NCI-H2107 treated with DMSO at 0.1 percent for 48 hours (cell line): ENCODE measurements around the gene CEBPG.

ENCODE experiments used
- DNase-seq: peaks from one replicate; lab custom pipeline; 2025; ENCODE audit not compliant: unreplicated experiment; lab: John Stamatoyannopoulos, UW

CEBPG gene

DNA sequence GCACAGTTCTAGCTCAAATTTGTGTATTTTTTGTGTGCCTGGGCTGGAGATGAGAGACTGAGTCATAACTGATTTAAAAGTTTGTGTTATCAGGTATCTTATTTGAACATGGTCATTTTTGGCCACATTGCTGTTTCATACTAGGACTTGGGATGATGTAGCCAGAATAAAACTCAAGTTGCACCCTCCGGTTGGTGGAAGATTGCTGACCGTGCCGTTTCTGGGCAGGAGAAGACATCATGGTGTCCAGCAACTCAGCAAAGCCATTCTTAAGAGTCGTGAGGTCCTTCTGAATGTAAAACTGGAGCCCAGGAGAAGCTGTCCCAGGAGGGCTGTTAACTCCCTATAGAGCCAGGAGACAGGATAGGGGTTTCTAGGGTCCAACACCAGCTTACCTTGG is 7.6 kb downstream of the CEBPG start:
- no peak for DNase-seq

DNA sequence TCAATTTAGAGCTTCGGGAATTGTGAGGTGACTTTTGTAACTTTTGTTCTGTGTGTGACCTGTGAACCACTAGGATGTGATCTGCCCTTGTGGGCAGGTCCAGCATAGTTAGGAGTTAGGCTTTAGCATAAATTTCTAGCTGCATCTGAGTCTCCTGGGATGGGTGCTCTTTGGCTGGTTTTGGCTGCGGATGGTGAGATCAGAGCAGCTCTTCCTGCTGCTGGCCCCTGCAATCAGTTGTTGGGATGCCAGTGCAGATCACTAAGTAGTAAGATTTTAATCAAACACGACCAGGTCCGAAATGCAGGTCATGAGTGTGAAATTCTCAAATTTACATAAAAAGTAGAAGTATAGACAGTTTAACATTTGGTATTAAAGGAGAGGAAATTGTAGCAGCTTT is 8.5 kb downstream of the CEBPG start:
- DNase-seq: no peak

DNA sequence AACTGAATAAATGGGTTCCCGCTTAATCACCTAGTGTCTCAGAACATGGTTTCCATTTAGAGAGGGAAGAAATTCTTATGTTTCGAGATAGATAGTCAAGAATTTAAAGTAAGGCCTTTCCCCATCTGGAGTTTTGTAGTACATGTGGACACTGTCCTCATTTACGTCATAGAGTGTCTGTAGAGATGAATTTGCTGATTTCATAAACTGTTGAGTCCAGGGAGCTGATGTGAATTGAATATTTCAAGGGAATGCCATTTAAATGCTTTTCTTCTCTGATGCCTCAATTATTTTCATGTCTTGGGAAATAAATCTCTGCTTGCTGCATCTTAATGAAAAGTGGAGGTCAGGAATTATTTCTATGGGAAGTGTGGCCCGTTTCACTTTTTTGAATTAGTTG is 9.5 kb downstream of the CEBPG start:
- no peak for DNase-seq

DNA sequence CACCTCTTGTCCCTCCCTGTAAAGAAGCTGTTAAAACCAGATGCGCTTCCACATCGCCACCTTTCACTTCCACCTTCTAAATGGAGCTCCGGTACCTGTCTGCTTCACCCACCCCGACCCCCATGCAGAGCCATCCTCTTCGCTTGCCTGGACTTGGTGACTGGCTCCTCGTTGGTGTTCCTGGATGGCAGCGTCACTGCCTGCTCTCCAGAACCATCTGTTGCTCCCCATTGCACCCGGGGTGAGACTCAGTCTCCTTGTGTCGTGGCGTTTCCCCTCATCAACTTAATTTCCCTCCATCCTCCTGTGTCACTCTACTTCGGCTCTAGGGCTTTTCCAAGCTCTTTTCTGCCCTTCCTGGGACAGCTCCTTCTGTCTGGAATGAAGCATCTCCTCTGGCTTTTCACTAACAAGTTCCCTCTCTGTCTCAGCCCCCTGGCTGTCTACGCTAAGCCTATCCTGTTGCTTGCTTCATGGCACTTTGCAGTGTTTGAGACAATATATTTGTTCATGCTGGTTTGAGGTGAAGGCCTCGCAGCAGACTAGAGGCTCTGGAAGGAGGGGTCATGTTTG is 10.3 kb downstream of the CEBPG start:
- DNase-seq: no peak

DNA sequence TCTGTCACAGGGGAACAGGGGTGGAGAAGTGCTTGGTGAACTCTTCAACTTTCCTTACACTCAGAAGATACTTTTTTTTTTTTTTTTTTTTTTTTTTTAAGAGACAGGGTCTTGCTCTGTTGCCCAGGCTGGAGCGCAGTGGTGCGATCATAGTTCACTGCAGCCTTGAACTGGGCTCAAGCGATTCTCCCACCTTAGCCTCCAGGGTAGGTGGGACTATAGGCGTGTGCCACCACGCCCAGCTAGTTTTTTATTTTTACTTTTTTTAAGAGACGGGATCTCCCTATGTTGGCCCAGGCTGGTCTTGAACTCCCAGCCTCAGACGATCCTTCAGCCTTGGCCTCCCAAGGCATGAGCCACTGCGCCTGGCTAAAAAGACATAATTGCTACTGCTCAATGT is 11.5 kb downstream of the CEBPG start:
- DNase-seq: no peak

DNA sequence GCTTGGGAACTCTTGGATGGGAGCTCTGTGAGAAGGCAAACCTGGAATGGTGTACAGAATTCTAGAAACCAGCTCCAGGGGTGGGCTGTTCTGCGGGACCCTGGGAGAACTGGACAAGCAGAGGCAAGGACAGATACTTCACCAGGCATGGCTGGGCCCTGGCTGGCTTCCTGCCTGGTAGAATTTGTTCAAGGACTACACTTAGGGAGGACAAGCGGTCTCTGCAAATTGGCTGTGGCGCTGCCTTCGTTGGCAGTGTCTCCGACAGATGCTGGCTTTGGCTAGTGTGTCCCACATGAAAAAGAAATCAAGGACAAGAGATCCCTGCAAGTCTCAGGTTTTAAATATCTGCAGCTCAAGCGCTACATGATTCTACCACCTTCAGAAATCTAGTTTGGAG is 12.4 kb downstream of the CEBPG start:
- DNase-seq: no peak

DNA sequence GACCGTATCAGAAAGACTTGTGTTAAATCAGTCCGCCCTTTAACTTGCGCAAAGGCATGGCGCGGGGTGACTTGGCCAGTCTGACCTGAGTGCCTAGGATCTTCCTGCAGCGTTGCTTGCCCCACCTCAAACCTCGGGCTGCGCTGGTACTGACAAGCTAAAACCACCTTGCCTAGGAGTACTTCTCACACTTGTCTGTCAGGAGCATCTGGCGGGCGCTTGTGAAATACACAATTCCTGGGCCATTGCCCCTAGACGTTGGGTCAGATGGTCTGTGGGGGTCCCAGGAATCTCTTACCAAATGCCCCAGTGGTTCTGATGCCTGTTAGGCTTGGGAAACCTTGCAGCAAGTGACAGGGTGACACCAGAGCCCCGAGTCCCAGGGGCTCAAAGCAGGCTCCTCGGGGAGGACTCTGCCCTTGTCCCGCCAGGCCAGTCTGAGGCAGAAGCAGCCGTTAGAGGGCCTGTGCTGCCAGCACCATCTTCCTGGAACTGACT is 12.9 kb downstream of the CEBPG start:
- DNase-seq: no peak

DNA sequence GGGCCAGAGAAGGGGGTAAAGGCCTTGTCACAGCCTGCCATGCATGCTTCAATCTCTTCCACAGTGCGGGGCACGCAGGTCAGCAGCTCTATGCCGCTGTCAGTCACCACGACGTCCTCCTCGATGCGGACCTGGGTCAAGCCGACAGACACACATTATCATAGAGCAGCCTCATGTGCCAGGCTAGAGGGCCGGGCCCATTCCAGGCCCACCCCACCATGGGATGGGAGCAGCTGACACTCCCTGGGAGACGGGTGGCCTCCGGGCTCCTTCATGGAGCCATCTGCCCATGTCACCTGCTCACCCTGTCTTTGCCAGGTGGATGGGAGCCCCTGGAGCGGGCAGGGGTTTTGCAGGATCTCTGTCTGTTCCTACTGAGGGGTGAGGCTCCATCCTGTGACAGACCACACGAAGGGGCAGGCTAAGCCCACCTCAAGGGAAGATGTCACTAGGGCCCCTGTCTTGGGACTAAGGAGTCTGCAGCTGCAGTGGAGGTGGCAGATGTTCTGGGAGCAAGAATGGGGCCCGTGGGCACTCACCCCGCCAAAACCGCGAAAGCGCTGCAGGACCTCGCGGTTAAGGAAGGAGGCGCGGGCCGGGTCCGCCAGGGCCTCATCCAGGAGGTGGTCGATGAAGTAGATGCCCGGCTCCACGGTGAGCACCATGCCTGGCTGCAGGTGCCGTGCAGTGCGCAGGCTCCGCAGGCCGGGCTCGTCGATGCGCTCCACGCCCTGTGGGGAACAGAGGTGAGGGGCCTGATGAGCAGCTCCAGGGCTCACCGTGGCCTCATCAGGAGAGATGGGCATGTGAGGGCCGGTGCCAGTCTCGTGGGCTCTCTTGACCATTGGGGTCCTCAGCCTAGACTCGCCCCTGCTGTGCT is 14.1 kb downstream of the CEBPG start:
- DNase-seq: no peak

DNA sequence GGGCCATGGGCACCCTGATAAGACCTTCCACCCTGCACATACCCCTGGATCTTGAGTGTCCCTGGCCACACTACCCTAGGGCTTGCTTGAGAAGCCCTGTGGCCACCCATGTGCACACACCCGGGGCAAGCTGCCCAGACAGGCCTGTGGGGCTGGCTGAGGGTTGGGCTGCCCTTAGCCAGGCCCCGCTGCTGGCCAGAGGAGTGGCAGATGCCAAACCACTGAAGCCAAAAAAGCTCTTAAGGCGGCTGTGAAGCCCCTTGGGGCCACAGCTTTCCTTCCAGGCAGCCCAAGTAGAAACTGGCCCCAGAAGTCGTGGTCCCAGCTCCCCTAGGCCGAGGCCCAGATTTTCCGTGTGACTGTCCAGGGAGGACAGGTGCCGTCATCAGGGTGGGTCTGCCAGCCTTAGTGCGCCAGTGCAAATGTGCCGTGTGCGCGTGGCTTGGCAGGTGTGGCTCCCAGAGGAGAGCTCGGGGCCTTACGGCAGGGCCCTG is 14.8 kb downstream of the CEBPG start:
- DNase-seq: no peak

DNA sequence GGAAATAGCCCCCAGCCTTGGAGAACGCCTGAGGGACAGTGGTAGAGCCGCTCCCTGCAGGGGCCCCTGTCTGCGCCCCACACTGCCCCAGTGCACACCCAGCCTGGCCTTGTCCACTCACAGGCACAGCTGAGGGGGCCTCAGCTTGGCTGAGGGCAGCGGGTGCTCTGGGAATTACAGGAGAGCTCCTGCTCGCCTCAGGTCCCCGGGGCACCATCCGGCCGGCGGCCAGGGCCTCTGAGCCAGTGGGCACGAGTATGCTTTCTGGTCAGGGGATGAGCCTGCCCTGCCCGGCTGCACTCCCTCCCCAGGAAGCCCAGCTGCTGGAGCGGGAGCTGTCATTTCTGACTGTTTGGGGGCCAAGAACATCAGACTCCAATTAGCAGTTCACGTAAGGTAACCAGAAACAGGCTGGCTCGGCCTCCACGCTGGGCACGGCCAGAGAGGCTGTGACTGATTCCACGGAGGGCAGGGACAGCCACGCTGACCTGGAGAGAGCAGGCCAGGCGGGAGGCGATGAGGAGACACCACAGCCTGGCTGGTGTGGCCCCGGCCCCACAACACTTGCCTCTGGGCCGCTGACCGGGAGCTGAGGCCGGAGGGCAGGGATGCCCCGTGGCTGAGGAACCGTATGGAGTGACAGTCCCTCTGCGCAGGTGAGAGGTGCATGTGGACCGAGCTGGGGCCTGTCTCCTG is 15.4 kb downstream of the CEBPG start:
- no peak for DNase-seq

DNA sequence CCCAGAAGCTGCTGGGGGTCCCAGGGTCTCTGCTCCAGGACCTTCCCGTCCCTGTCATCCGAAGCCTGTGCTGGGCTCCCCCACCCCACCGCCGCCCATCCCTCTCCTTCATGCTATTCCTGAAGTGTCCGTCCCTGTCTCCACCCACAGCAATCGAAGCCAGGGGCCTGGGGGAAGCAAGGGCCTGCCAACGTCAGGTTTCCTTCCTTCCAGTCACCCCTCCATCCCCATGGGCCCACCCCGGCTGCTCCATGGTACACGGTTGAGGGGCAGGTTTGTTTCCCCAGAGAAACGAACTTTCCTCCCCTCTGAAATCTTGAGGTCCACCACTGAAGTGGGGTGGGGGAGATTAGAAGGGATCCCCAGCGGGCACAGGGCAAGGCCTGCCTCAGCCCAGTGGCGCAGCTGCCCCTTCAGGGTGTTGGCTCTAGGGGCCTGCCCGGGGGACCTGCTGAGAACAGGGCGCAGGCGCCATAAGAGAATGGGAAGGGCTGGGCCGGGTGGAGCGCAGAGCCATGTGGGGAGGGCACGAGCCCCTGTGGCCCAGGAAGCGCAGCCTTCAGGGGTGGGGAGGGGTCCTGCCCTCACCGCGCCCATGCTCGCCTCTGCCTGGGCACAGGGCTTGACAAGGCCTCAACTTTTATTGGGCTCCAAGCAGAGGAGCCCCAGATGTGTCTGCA is 16.1 kb downstream of the CEBPG start:
- no peak for DNase-seq

DNA sequence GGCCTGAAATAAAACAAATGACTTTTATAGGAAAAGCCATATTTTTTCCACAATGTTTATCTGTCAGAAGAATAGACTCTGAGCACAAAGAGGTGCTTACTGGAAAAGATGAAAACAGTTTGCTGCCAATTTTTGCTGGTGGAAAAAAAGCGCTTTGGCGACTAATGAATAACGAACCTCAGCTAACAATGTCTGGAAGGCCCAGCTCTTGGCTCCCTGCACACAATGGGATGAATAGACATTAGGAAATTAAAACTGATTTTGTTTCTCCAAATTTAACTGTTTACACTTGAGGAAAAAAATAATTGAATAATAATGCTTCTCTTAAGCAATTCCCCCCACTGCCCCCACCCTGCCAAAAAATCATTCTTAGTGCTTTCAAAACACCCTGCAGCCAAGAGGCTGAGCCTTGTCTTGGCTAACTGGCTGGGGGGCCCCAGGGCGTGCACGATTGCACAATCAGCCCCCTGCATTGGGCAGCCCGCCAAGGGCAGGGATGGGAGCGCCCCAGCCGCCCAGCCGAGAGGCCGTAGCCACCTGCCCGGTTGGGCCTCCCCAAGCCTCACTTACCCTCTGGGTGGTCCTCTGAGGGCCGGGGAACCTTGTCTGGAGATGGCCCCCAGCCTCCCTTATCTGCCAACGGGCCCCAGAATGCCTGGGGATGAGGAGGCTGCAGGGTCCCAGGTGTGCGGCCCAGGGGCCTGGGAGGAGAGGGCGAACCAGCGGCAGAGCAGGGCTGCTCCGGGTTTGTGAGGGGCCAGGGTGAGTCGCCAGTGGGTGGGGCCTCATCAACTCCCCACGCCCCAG is 16.8 kb downstream of the CEBPG start:
- no peak for DNase-seq

DNA sequence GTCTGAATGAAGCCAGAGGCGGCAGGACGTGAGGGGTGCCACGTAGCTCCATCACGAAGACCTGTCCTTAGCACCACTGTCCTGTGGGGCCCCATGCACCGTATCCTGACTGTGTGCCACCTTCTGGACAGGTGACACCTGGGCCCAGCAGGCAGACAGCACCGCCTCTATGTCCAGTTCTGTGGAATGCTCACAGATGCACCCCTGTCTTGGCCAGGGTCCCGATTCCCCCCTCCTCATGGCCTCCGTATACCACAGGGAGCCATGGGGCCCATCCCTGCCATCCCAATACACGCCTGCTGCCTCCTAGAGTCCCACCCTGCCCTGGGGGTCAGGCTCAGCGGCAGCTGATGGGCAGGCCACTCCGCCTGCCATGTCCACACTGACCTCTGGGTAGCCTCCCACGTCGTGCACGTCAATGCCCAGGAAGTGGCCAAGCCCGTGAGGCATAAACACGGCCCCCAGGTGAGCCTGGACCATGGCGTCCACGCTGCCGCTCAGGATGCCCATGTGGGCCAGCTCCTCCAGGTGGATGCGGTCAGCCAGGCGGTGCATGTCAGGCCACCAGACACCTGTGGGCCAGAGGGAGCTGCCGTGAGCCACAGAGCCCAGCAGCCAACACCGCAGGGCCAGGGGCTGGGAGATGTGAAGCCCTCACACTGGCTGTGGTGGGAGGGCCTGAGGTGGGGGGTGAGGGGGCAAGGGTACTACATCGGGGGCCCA is 17.6 kb downstream of the CEBPG start:
- DNase-seq: no peak

DNA sequence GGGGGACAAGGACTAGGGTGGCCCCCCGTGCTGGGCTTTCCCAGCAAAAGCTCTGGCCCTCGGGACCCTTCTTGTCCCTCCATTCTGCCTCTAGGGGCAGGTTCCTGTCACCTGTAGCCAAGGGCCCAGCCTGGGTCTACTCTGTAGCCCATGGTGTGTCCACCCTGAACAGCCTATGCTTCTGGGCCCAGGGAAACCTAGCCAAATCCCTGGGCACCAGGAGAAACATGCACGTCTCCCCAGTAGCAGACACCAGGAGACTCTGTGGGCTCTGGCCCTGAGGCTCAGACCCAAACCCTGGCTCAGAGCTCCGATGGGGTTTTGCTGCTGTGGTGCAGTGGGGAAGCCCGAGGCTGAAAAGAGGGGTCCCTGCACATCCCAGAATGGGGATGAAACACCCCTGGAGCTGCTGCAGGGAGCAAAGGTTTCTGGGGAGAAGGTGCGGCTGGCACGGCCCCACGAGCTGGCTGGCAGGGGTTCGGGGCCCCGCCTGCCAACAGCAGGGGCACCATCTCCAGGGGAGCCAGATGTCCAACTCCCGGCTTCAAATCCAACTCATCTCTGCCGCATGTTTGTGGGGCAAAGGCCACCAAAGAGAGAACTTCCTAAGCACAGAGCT is 18.2 kb downstream of the CEBPG start:
- no peak for DNase-seq

DNA sequence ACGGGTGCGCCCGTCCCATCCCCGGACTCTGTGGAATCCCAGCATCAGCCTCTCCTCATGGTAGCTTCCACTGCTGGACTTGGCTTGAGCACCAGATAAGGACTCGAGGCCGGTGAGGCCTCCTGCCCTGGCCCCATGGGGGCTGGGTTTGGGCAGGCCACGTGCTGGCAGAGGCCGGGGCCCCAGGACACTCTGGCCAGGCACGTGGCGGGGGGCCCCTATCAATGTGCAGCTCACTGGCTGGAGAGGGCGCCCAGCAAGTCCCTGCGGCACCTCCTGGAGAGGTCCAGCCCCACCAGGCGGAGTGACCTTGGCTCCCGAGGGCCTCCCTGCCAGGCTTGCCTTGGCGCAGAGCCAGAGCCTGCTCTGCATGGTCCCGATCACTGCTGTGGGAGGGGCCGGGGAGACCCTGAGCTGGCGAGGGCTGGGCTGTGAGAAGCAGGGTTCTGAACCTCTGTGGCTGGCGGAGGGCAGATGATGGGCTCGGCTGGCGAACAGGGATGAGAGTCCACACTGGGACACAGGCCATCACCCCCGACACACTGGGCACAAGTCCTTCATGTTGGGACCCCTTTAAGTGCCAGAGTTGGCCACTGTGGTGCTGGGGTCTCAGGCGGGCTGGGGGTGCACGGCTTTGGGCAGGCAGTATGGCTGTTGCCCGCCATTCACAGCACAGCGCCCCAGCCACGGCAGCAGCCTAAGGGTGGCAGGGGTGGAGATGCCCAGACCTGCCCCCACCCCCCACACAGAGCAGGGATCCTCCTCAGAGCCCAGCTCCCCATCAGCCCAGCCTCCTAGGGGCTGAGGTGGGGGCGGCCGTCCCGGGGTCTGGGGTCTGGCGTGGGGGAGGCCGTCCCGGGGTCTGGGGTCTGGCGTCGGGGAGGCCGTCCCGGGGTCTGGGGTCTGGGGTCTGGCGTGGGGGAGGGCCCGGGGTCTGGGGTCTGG is 19.1 kb downstream of the CEBPG start:
- DNase-seq: no peak

DNA sequence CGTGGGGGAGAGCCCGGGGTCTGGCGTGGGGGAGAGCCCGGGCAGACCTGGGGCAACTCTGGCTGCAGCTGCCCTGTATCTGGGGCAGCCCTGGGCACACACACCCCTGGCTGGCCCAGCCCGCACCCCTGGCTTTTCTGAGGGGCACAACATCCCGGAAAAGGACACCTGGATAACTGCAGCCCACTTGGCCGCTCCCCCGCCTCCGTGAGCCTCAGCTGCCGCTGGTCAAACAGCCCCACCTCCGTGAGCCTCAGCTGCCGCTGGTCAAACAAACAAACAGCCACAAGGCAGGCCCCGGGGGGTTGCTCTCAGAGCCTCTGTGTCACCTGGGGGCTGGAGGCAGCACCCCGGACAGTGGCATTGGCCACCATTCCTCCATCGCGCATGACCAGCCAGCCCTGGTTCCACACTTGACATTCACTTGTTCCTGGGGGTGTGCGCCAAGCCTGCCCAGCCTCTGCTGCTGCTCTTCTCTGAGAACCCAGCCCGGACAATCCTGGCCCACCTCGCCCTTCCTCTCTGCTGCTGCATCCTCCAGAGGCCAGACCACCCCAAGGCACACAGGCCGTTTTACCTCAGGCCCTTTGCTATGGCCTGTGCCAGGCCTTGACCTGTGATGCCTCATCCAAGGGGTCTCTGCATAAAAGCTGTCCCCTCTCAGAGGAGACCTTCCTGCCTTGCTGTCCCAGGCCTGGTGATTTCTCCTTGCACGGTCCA is 19.9 kb downstream of the CEBPG start:
- DNase-seq: no peak

DNA sequence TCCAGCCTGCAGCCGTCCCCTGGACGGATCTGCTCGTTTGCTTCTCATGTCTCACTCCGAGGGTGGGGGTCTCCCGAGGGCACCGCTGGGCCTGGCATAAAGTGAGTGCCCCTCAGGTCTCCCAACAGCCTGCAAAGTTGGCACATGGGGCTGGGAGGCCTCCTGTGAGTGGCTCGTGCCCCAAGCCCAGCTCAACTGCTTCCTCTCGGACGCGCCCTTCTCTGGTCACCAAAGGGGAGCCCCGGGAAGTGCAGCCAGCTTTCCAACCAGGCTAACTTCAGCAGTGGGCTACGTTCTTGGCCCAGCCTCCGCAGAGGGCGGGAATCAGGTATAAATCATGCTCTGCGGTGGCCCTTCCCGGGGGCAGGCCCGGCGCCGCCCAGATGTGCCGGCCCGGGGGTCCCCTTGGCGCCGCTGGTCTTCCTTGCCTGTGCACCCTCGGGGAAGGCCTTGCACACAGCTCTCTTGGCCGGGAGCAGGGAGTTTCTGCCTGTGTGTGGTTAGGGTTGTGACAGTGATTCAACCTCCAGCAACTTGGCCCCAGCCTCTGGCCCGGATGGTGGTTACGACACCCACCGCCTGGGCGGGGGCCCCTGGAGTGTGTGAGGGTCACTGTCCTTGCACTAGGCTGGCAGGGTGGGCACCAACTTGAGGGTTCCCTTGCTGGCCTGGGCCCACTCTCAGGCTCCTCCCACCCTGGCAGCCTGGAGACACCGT is 20.7 kb downstream of the CEBPG start:
- no peak for DNase-seq
